ENCODE data around the gene FHL1.
A peak's percentile ranks its signal among the peaks of the same experiment; 100 is the strongest.

Gene FHL1

DNA sequence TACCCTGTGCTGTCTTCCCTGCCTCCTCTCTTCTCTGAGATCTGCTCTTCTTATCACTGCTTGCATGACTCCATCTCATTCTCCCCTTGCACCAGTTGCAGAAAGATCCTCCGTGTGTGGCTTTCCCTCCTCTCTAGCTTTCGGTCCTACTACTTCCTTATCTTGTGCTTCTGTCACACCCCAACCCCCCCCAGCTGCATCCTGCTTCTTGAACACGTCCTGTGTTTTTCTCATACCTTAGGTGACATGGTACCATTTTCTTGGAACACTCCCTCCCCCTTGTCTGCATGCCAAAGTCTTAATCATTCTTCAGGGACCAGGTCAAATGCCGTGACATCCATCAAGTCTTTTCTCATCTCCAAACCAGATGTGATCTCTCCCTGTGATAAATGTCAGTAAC, 46.4 kb downstream of the FHL1 start:
- peak overlapping the region; percentile 40 for H3K27ac ChIP-seq (ENCODE audit: low read depth, low read length)
- no peaks in the 10 kb centered on the region for H3K27me3 ChIP-seq (ENCODE audit: control insufficient read depth, insufficient read depth, low read length)
- H3K9ac ChIP-seq (ENCODE audit: low read length): no peak overlapping the region
- no peaks in the 10 kb centered on the region for H3K36me3 ChIP-seq (ENCODE audit: control insufficient read depth, insufficient read depth, low read length)
- no peak overlapping the region for H3K4me3 ChIP-seq (ENCODE audit: low read length)
- peaks cover 28% of the 10 kb centered on the region for H3K4me1 ChIP-seq (ENCODE audit: control insufficient read depth, insufficient read depth, low read length)

DNA sequence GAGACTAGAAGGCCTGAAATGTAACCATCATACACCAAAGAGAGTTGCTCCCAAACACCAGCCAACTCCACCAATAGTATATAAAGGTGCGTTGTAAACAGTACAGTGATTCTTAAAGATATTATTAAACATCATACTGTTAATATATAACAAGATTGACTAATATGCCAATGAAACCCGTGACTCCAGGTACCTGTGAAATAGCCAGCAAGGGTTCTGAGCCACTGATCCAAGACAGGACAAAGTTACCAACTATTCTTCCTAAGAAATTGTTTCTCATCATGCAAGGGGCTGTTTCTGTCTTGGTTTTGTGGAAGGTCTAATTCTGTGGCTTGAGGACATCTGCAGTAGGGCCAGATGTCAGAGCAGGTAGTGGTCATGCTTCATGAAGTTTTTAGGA, 47.2 kb downstream of the FHL1 start:
- Histone ChIP-seq H3K9ac (ENCODE audit: low read length) (no peak overlapping the region), H3K27me3 (ENCODE audit: control insufficient read depth, insufficient read depth, low read length) (no peaks in the 10 kb centered on the region), H3K36me3 (ENCODE audit: control insufficient read depth, insufficient read depth, low read length) (no peaks in the 10 kb centered on the region), H3K4me3 (ENCODE audit: low read length) (no peak overlapping the region), H3K27ac (ENCODE audit: low read depth, low read length) (peak overlapping the region; percentile 27), H3K4me1 (ENCODE audit: control insufficient read depth, insufficient read depth, low read length) (peaks cover 25% of the 10 kb centered on the region)

DNA sequence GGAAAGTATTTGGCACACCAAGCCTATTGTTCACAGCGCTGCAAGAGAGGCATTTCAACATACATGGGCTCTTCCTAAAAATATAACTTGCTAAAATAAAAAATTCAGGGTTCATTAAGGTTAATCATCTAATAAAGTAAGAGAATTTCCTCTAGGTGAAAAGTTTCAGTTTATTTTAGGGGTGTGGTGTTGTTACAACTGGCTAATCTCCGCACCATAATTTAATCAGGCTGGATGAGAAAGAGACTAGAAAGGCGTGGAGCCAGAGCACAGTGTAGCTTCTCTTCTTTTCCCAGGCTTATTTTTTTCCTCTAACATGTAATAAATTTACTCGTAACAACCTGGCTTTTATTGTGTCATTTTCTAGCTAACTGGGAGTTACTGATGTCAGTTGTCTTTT, 47.9 kb downstream of the FHL1 start:
- Histone ChIP-seq H3K4me3 (ENCODE audit: low read length) (no peak overlapping the region), H3K27me3 (ENCODE audit: control insufficient read depth, insufficient read depth, low read length) (no peaks in the 10 kb centered on the region), H3K4me1 (ENCODE audit: control insufficient read depth, insufficient read depth, low read length) (peaks cover 27% of the 10 kb centered on the region), H3K9ac (ENCODE audit: low read length) (no peak overlapping the region), H3K27ac (ENCODE audit: low read depth, low read length) (peak overlapping the region; percentile 74), H3K36me3 (ENCODE audit: control insufficient read depth, insufficient read depth, low read length) (no peaks in the 10 kb centered on the region)

DNA sequence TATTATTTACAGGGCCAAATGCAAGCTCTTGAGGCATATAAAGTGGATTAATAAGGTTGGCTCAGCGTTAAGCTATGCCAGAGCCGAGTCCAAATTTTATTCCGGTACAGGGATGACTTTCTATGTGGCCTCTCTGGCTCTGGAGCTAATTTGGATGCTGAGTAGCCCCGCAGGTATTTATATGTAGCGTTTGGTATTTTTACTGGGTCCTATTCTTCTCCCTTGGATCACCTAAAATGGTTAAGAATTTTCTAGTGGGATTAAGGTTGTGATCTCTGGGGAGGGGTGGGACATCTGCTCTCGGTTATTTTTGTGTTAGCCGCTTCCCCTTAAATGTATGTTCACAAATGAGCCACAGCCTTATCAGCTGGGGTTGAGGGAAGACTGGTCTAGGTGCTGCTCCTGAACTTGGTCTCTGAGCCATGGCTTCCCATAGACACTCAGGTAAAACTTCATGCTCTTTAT, 49.4 kb downstream of the FHL1 start:
- Histone ChIP-seq H3K27ac (ENCODE audit: low read depth, low read length) (peak overlapping the region; percentile 74), H3K4me1 (ENCODE audit: control insufficient read depth, insufficient read depth, low read length) (peaks cover 24% of the 10 kb centered on the region), H3K9ac (ENCODE audit: low read length) (no peak overlapping the region), H3K27me3 (ENCODE audit: control insufficient read depth, insufficient read depth, low read length) (no peaks in the 10 kb centered on the region), H3K36me3 (ENCODE audit: control insufficient read depth, insufficient read depth, low read length) (no peaks in the 10 kb centered on the region), H3K4me3 (ENCODE audit: low read length) (peak overlapping the region; percentile 18)

DNA sequence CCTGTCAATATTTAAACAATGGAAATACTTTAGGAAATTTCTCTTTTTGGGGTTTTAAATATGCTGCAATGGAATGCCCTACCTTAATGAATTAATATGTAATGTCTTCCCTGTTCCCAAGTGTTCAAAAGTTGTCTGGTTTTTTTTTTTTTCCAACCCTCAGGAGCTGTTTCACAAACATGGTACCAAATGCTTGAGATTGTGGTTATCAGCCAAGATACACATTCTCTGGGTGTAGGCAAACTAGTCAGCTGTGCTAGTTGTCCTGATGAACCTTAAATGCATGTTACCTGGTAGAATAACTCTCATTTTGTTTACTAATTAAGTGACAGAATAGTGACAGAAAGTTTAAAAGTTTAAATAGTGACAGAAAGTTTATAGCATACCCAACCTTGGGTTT, 50.7 kb downstream of the FHL1 start:
- Histone ChIP-seq H3K9ac (ENCODE audit: low read length) (no peak overlapping the region), H3K4me3 (ENCODE audit: low read length) (no peak overlapping the region), H3K27ac (ENCODE audit: low read depth, low read length) (peak overlapping the region; percentile 74), H3K36me3 (ENCODE audit: control insufficient read depth, insufficient read depth, low read length) (no peaks in the 10 kb centered on the region), H3K4me1 (ENCODE audit: control insufficient read depth, insufficient read depth, low read length) (peaks cover 24% of the 10 kb centered on the region), H3K27me3 (ENCODE audit: control insufficient read depth, insufficient read depth, low read length) (no peaks in the 10 kb centered on the region)

DNA sequence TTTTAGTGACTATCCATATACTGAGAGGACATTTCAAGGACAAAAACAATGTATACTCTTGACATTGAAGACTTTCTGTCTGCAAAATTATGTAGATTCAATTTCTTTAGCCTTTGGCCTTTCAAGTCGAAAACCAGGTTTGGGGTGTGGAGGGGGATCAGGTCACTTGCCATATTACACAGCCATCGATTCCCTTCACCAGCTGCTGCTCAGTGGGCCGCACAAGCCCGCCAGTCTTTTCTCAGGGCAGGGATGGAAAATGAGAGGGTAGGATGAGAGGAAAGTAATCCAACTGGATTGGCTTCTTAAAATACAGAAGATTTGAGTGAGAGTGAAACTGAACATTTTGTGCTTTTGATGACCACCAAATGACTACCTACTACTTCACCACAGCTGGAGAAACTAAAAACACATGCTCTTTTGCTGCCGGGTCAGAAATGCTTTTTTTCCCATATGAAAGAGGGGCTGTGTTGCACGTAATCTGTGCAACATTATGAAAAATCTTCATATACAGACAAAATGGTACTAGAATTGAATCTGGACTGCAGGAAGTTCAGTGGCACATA, 51.4 kb downstream of the FHL1 start:
- peak overlapping the region; percentile 74 for H3K27ac ChIP-seq (ENCODE audit: low read depth, low read length)
- H3K36me3 ChIP-seq (ENCODE audit: control insufficient read depth, insufficient read depth, low read length): no peaks in the 10 kb centered on the region
- H3K9ac ChIP-seq (ENCODE audit: low read length): no peak overlapping the region
- peak overlapping the region; percentile 30 for H3K4me3 ChIP-seq (ENCODE audit: low read length)
- no peaks in the 10 kb centered on the region for H3K27me3 ChIP-seq (ENCODE audit: control insufficient read depth, insufficient read depth, low read length)
- H3K4me1 ChIP-seq (ENCODE audit: control insufficient read depth, insufficient read depth, low read length): peaks cover 20% of the 10 kb centered on the region

DNA sequence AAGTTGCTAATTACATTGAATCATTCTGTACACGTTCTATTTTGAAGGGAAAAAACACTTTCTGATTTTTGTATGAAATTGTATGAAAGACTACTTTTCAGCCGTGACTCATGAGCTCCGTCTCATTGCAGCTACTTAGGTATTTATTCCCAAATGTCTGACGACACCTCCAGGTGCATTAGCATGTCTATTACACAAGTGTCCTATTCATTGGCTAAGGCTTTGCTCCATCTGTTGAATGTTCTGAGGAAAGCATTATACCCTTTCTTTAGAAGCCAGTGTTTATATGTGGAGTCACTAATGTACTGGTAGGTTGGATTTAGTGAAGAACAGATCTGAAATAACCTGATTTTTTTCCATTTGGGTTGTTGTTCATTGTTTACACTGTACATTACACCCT, 52.0 kb downstream of the FHL1 start:
- H3K4me1 ChIP-seq (ENCODE audit: control insufficient read depth, insufficient read depth, low read length): peaks cover 26% of the 10 kb centered on the region
- peak overlapping the region; percentile 74 for H3K27ac ChIP-seq (ENCODE audit: low read depth, low read length)
- H3K9ac ChIP-seq (ENCODE audit: low read length): no peak overlapping the region
- H3K36me3 ChIP-seq (ENCODE audit: control insufficient read depth, insufficient read depth, low read length): no peaks in the 10 kb centered on the region
- no peaks in the 10 kb centered on the region for H3K27me3 ChIP-seq (ENCODE audit: control insufficient read depth, insufficient read depth, low read length)
- H3K4me3 ChIP-seq (ENCODE audit: low read length): peak overlapping the region; percentile 30

DNA sequence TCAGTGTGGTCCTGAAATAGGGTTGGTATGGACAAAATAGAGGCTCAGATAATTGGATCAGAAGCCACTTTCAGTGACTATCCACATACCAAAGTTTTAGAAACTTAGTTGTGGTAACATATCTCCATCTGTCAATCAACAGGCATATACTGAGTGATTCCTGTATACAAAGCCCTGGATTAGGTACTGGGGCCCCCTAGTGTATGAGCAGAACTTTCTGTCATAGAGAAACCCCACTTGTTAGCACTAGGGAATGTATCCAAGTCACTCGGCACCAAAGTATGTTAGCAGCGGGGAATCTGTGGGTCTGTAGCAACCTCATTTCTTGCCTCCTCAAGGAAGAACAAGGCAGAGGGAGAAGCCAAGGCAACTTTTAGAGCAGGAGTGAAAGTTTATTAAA, 53.1 kb downstream of the FHL1 start:
- Histone ChIP-seq H3K27me3 (ENCODE audit: control insufficient read depth, insufficient read depth, low read length) (no peaks in the 10 kb centered on the region), H3K4me1 (ENCODE audit: control insufficient read depth, insufficient read depth, low read length) (peaks cover 27% of the 10 kb centered on the region), H3K9ac (ENCODE audit: low read length) (no peak overlapping the region), H3K27ac (ENCODE audit: low read depth, low read length) (peak overlapping the region; percentile 74), H3K4me3 (ENCODE audit: low read length) (no peak overlapping the region), H3K36me3 (ENCODE audit: control insufficient read depth, insufficient read depth, low read length) (no peaks in the 10 kb centered on the region)

DNA sequence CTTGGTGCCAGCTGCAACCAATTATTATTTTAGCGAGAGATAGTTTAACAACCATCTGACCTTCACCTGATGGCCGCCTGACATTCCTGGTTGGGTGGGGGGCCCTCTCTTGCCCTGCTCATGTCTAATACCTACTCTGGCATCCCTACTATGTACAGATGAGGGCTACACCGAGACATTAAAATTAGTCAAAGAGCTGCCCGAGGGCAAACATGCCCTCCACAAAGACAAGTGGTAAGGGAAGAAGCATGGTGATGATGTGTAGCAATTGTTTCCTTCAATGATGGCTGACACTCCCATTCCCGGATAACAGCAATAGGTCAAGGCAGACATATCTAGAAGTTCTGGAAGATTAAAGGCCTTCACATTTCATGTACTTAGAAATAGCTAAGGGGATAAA, 54.3 kb downstream of the FHL1 start:
- no peak overlapping the region for H3K9ac ChIP-seq (ENCODE audit: low read length)
- no peaks in the 10 kb centered on the region for H3K27me3 ChIP-seq (ENCODE audit: control insufficient read depth, insufficient read depth, low read length)
- H3K4me1 ChIP-seq (ENCODE audit: control insufficient read depth, insufficient read depth, low read length): peaks cover 28% of the 10 kb centered on the region
- peak overlapping the region; percentile 42 for H3K4me3 ChIP-seq (ENCODE audit: low read length)
- peaks cover 3% of the 10 kb centered on the region for H3K36me3 ChIP-seq (ENCODE audit: control insufficient read depth, insufficient read depth, low read length)
- peak overlapping the region; percentile 74 for H3K27ac ChIP-seq (ENCODE audit: low read depth, low read length)

DNA sequence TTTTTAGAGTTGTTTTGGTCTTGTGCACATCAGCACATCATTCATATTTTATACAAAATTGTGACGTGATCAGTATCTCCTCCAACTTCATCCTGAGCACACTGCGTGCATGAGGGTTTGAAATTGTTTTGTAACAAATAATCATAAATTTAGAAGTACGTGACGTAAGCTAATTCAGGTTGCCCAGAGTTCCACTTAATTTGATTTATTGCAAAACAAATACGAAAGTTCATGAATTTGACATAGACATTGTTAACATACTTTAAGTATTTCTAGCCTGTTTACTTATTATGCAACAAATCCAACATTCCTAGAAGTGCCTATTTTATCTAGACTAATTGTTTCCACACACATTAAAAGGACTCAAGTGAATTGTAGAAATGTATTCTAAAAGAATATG, 55.6 kb downstream of the FHL1 start:
- peak overlapping the region; percentile 74 for H3K27ac ChIP-seq (ENCODE audit: low read depth, low read length)
- H3K36me3 ChIP-seq (ENCODE audit: control insufficient read depth, insufficient read depth, low read length): peaks cover 5% of the 10 kb centered on the region
- no peaks in the 10 kb centered on the region for H3K27me3 ChIP-seq (ENCODE audit: control insufficient read depth, insufficient read depth, low read length)
- no peak overlapping the region for H3K4me3 ChIP-seq (ENCODE audit: low read length)
- H3K9ac ChIP-seq (ENCODE audit: low read length): no peak overlapping the region
- peaks cover 35% of the 10 kb centered on the region for H3K4me1 ChIP-seq (ENCODE audit: control insufficient read depth, insufficient read depth, low read length)

DNA sequence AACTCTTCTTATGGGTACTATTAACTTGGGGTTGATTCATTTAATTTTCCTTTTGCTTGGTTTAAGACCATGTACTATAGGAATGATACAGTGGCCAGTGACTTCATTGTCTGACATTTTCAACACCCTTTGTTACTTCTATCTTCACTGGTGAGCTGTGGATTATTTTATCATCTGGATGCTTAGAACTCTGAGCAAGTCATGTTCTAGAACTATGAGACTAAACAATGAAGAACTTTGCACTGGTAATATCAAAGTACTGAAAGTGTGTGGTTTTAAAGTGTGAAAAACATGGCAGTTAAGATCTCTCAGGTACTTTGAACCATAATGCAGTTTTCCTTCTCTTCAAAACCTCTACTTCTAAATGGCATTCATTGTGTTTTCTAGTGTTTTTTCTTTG, 56.1 kb downstream of the FHL1 start:
- peaks cover 35% of the 10 kb centered on the region for H3K4me1 ChIP-seq (ENCODE audit: control insufficient read depth, insufficient read depth, low read length)
- no peak overlapping the region for H3K9ac ChIP-seq (ENCODE audit: low read length)
- H3K36me3 ChIP-seq (ENCODE audit: control insufficient read depth, insufficient read depth, low read length): peaks cover 5% of the 10 kb centered on the region
- H3K27me3 ChIP-seq (ENCODE audit: control insufficient read depth, insufficient read depth, low read length): no peaks in the 10 kb centered on the region
- peak overlapping the region; percentile 74 for H3K27ac ChIP-seq (ENCODE audit: low read depth, low read length)
- H3K4me3 ChIP-seq (ENCODE audit: low read length): no peak overlapping the region

DNA sequence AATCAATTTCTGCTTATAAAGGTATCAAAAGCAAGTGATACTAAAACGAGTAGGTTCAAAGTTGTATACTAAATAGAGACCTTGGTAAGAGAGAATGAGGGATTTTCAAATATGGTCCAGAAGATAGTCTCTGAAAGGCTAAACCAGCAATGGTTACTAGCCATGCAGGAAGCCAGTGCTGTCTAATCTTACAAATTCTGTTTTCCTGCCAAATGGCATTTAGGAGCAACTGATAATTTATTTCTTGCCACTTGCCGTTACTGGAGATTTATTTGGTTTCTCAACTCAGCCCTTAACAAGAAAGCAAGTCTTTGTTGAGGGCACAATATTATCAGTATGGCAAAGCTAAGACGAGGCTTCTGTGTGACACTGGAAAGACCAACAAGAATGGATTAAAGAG, 56.6 kb downstream of the FHL1 start:
- Histone ChIP-seq H3K27ac (ENCODE audit: low read depth, low read length) (peak overlapping the region; percentile 74), H3K36me3 (ENCODE audit: control insufficient read depth, insufficient read depth, low read length) (peaks cover 5% of the 10 kb centered on the region), H3K4me3 (ENCODE audit: low read length) (no peak overlapping the region), H3K27me3 (ENCODE audit: control insufficient read depth, insufficient read depth, low read length) (no peaks in the 10 kb centered on the region), H3K9ac (ENCODE audit: low read length) (no peak overlapping the region), H3K4me1 (ENCODE audit: control insufficient read depth, insufficient read depth, low read length) (peaks cover 36% of the 10 kb centered on the region)

DNA sequence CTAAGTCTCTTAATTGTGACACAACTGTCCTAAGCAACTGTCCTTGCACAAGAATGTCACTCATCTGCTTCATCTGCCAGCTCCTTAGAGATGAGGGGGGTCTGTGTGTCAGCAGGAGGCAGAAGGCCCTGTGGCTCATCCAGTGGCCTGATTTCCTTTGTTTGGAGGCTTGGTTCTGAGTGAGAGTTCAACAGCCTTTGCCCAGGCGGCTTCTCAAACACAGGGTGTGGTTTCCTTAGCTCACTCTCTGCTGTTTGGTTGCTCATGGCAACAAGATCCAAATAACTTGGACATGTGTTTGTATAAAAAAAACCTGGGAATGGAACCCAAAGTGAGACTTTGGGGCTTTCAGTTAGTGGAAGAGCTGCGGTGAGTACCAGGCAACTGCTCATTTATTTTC, 57.2 kb downstream of the FHL1 start:
- H3K9ac ChIP-seq (ENCODE audit: low read length): no peak overlapping the region
- H3K27ac ChIP-seq (ENCODE audit: low read depth, low read length): peak overlapping the region; percentile 74
- H3K36me3 ChIP-seq (ENCODE audit: control insufficient read depth, insufficient read depth, low read length): peaks cover 5% of the 10 kb centered on the region
- no peaks in the 10 kb centered on the region for H3K27me3 ChIP-seq (ENCODE audit: control insufficient read depth, insufficient read depth, low read length)
- H3K4me1 ChIP-seq (ENCODE audit: control insufficient read depth, insufficient read depth, low read length): peaks cover 38% of the 10 kb centered on the region
- peak overlapping the region; percentile 29 for H3K4me3 ChIP-seq (ENCODE audit: low read length)

Data from rectal smooth muscle tissue (tissue), 1 donor.